HUES48 (cell line): ENCODE results near the gene STK32B.

Source experiments
- H3K27ac ChIP-seq: one replicate; pipeline ENCODE4 v1.7.0; 2013; ENCODE audit warnings: low read depth, low read length, inconsistent platforms
- H3K27me3 ChIP-seq: 2 replicates; pipeline ENCODE4 v1.6.1; 2013; ENCODE audit warnings: mild to moderate bottlenecking, low read length; ENCODE audit not compliant: control insufficient read depth, insufficient read depth
- H3K36me3 ChIP-seq: 2 replicates; pipeline ENCODE4 v1.6.1; 2013; ENCODE audit warnings: low read length; ENCODE audit not compliant: control insufficient read depth, insufficient read depth
- H3K4me1 ChIP-seq: 2 replicates; pipeline ENCODE4 v1.6.1; 2013; ENCODE audit warnings: mild to moderate bottlenecking, low read length; ENCODE audit not compliant: control insufficient read depth, insufficient read depth
- H3K4me3 ChIP-seq: 2 replicates; pipeline ENCODE4 v1.5.1; 2013; ENCODE audit warnings: mild to moderate bottlenecking, low read depth, low read length
- H3K9ac ChIP-seq: 2 replicates; pipeline ENCODE4 v1.6.1; 2013; ENCODE audit warnings: mild to moderate bottlenecking, low read depth, low read length, moderate library complexity
- H3K9me3 ChIP-seq: 2 replicates; pipeline ENCODE4 v1.6.1; 2013; ENCODE audit warnings: low read length; ENCODE audit not compliant: control insufficient read depth, insufficient read depth

Gene STK32B

DNA sequence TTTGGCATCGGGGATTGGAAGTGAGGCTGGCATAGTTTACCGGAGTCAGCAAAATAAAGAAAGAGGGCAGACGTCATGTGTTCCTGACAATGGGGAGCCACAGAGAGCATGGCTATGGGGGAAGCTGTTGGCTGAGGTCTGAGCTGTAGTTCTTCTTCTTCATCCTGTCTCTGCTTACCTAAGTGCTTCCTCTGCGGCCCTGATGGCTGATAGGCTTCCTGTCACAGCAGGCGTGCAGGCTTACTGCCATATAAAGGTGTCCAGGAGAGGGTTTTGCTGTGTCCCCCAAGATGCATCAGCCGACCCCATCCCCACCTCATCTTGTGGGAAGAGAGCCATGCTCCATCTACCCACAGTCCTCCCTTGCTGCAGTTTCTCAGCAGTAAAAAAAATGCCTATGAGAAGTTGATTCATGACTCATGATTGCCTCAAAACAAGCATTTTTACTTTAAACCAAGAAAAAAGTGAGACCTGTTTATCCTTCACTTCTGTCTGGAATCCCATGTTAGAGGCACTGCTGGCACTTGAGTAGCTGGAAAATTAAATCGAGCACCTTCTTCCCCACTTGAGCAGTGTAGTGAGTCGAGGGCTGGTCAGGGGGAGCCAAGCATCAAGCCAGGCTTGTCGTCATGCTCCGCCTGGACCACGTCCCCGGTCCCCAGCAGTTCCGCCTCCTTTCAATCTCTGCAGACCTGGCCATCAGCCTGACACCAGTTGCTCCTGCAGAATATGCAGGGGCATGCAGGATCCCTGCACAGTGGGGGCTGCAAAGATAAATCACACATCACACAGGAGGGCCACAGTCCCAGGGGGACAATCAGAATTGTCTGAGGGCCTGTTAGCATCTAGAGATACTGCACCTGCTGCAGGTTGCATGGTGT is 419.3 kb downstream of the STK32B start:
- no peaks in the 10 kb centered on the region for H3K27me3 ChIP-seq
- no peak overlapping the region for H3K27ac ChIP-seq
- no peak overlapping the region for H3K4me3 ChIP-seq
- no peaks in the 10 kb centered on the region for H3K4me1 ChIP-seq
- no peaks in the 10 kb centered on the region for H3K9me3 ChIP-seq
- H3K36me3 ChIP-seq: no peaks in the 10 kb centered on the region
- no peak overlapping the region for H3K9ac ChIP-seq

DNA sequence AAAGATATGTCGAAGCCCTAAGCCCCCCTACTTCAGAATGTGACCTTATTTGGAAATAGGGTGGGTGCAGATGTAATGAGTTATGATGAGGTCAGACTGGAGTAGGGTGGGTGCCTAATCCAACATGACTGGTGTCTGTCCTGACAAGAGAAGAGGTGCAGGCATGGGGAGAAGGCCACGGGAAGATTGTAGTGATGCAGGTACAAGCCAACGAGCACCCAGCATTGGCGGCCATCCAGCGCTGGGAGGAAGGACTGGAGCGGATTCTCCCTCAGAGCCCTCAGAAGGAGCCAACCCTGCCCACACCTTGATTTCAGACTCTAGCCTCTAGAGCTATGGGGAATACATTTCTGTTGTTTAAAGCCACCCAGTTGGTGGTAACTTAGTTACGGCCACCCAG is 419.9 kb downstream of the STK32B start:
- no peaks in the 10 kb centered on the region for H3K36me3 ChIP-seq
- no peak overlapping the region for H3K4me3 ChIP-seq
- no peak overlapping the region for H3K27ac ChIP-seq
- H3K9me3 ChIP-seq: no peaks in the 10 kb centered on the region
- no peak overlapping the region for H3K9ac ChIP-seq
- no peaks in the 10 kb centered on the region for H3K4me1 ChIP-seq
- no peaks in the 10 kb centered on the region for H3K27me3 ChIP-seq

DNA sequence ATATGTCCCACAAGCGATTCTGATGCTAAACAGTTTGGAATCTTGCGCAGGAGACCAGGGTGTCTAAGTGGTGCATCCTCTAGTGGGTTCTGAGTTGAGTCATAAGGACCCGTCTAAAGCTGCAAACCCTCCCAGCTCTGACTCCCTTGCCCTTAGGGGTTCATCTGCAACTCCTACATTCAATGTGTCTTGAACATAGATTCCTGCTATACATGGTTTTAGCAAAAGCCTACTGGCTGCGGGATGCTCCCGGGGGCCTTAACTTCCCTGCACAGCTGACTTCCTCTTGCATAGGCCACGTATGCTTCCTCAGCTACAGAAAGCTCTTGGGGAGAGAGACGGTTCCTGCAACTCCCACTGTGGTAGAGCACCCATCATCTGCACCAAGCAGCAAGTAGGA is 420.4 kb downstream of the STK32B start:
- H3K27me3 ChIP-seq: no peaks in the 10 kb centered on the region
- H3K9ac ChIP-seq: no peak overlapping the region
- H3K36me3 ChIP-seq: no peaks in the 10 kb centered on the region
- H3K27ac ChIP-seq: no peak overlapping the region
- H3K4me3 ChIP-seq: no peak overlapping the region
- no peaks in the 10 kb centered on the region for H3K9me3 ChIP-seq
- no peaks in the 10 kb centered on the region for H3K4me1 ChIP-seq

DNA sequence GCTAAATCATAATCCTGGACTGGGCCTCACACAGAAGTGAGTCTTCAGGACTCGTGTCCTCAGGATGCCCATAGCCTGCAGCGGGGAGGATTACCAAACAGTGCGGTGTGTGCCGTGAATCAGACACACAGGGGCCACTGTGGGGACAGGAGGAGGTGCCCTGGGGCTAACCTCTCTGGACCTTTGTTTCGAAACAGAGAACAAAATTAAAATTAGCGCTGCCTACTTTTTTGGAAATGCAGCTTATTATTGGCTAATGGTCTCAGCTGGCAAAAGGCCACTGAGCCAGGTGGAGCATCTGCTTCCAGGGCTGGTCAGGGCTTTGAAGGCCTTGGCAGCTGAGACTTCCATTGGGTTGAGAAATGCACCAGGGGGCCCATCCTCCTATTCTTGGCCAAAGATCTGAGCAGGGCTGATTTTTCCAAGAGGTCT is 420.9 kb downstream of the STK32B start:
- H3K27ac ChIP-seq: no peak overlapping the region

DNA sequence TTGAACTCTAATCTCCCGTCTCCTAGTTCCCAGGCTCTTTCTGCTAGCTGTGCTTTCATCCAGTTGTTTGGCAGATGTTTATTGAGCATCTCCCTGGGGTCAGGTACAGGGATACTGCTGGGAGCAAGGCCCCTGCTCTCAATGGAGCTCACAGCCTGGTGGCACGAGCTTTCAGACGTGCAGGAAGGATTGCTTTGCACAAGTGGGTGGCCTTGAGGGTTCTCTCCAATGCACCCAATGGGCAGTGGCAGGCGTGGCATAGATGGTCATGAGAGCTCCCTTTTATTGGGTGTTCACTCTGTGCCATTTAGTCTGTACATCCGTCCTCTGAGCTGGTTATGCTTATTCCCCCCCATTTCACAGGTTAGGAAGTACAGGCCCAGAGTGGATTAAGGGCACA is 421.8 kb downstream of the STK32B start:
- Histone ChIP-seq H3K27ac (no peak overlapping the region), H3K36me3 (no peaks in the 10 kb centered on the region), H3K9me3 (no peaks in the 10 kb centered on the region), H3K9ac (no peak overlapping the region), H3K4me1 (peaks cover 4% of the 10 kb centered on the region; the same call in 1 of the 2 replicates), H3K4me3 (no peak overlapping the region), H3K27me3 (no peaks in the 10 kb centered on the region)

More for the DNA sequence above, 420.9 kb downstream of the STK32B start:
- H3K9me3 ChIP-seq: no peaks in the 10 kb centered on the region
- no peaks in the 10 kb centered on the region for H3K4me1 ChIP-seq
- H3K27me3 ChIP-seq: no peaks in the 10 kb centered on the region
- H3K4me3 ChIP-seq: no peak overlapping the region
- H3K9ac ChIP-seq: no peak overlapping the region
- H3K36me3 ChIP-seq: no peaks in the 10 kb centered on the region

DNA sequence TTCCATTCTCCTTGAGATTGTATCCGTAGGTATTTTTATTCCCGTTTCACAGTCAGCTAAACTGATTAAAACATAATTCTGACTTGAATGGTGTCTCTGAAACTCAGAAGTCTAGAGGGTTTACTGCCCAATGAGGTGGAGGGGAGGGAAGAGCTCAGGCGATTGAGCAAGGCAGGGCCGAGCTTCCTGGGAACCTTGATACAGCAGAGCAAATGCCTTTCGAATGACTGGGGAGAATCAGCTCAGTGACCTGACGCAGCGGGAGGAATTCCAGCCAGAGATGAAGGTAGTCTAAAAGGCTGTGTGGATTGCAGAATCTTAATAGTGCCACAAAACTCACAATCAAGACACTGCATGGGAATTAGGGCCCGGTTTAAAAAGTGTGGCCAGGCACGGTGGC is 423.5 kb downstream of the STK32B start:
- no peak overlapping the region for H3K4me3 ChIP-seq
- H3K9me3 ChIP-seq: no peaks in the 10 kb centered on the region
- H3K9ac ChIP-seq: no peak overlapping the region
- H3K36me3 ChIP-seq: no peaks in the 10 kb centered on the region
- peaks cover 4% of the 10 kb centered on the region; the same call in 1 of the 2 replicates for H3K4me1 ChIP-seq
- no peaks in the 10 kb centered on the region for H3K27me3 ChIP-seq
- H3K27ac ChIP-seq: no peak overlapping the region

DNA sequence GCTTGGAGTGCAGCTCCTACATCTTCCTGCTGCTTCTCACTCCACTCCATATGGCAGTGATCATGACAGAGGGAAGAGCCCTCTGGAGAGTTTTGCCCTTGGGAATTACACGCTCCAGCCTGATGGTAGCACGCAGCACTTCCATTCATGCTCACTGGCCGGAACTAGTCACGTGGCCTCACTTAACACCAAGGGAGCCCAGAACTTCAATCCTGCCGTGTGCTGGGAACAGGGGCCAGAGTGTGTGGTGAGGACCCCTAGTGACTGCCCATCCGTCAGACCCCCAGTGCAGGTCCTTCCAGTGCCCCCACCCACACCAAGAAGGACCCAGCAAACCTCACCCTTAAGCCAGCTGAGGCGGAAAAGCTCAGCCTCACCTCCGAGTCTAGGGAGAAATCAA is 426.3 kb downstream of the STK32B start:
- H3K9ac ChIP-seq: no peak overlapping the region

DNA sequence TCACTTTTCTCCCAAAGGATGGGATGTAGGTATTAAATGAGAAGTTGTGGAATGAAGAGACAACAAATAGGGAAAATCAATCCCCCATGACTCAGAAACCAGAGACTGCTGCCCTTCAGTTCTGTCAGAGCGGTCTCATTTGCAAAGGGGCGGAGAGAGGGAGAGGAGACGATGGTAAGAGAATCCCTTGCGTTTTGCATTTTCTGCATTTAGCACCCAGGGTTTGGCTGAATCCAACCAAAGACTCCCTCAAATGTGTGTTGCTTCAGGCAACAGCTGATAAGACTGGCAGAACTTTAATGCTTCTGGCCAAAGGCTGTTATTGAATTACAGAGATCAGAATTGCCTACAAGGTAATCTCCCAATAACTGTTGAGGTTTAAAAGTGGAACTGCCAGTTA is 426.9 kb downstream of the STK32B start:
- Histone ChIP-seq H3K27me3 (no peaks in the 10 kb centered on the region), H3K36me3 (no peaks in the 10 kb centered on the region), H3K9ac (no peak overlapping the region), H3K9me3 (no peaks in the 10 kb centered on the region), H3K27ac (no peak overlapping the region), H3K4me3 (no peak overlapping the region), H3K4me1 (peaks cover 4% of the 10 kb centered on the region; the same call in 1 of the 2 replicates)

More for the DNA sequence above, 426.3 kb downstream of the STK32B start:
- H3K4me3 ChIP-seq: no peak overlapping the region
- H3K36me3 ChIP-seq: no peaks in the 10 kb centered on the region
- H3K27me3 ChIP-seq: no peaks in the 10 kb centered on the region
- no peaks in the 10 kb centered on the region for H3K9me3 ChIP-seq
- H3K4me1 ChIP-seq: peaks cover 4% of the 10 kb centered on the region; the same call in 1 of the 2 replicates
- H3K27ac ChIP-seq: no peak overlapping the region

DNA sequence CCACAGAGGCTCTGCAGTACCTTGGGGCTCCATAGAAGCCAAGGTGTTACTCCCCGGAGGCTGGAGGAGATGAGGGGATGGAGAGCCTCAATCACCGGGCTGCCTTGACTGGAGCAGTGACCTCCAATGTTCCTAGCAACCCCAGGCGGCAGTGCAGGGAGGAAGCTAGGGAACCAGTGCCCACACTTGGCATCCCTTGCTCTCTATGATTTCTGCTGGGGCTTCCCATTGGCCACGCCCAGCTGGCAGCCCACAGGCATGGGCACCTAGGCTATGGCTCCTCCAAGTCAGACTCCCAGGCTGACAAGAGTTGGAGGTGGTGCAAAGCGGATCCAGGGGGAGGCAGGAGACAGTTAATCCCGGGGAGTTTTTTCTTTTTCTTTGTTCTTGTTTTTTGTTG is 427.4 kb downstream of the STK32B start:
- Histone ChIP-seq H3K4me1 (peaks cover 4% of the 10 kb centered on the region; the same call in 1 of the 2 replicates), H3K36me3 (no peaks in the 10 kb centered on the region), H3K27me3 (no peaks in the 10 kb centered on the region), H3K9me3 (no peaks in the 10 kb centered on the region), H3K9ac (no peak overlapping the region), H3K4me3 (no peak overlapping the region), H3K27ac (no peak overlapping the region)

DNA sequence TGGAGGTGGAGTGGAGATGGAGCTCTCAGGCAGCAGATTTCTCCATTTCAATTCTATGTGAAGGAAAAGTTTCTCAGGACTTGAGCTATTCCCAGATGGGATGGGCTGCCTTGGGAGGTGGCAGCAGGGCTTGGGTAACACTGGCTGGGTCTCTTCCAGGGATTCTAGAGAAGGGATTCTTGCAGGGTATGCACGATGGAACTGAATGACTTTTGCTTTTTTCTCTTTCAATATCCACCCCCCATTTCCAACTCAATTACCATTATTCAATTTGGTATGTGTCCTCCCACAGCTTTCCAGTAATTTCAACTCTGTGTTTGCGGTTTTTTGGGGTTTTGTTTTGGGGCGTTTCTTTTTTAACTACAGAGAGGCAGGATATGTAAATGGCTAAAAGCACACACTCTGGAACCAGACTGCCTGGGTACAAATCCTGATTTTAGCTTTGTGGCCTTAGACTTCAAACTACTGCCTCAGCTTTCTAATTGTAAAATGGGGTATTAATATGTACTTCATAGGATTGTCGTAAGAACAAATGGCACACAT is 428.3 kb downstream of the STK32B start:
- H3K9ac ChIP-seq: no peak overlapping the region
- H3K36me3 ChIP-seq: no peaks in the 10 kb centered on the region
- H3K4me3 ChIP-seq: no peak overlapping the region
- no peaks in the 10 kb centered on the region for H3K9me3 ChIP-seq
- no peaks in the 10 kb centered on the region for H3K27me3 ChIP-seq
- peaks cover 4% of the 10 kb centered on the region; the same call in 1 of the 2 replicates for H3K4me1 ChIP-seq
- no peak overlapping the region for H3K27ac ChIP-seq

DNA sequence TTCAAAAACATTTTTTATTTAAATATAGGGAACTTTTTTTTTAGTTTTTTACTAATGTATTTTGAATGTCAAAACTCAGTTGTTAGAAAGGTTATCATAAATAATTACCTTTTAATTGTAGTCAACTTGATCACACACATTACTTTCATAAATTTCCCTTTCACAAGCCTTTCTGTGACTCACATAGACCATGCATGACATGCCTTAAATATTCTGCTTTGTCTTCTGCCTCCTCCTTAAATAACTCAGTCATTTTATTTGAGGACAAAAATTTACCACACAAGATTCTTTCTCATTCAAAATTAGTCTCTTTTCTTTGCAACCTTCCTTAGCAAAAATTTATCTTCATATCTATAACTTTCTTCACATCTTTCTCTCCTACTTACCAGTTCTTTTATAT is 437.1 kb downstream of the STK32B start:
- Histone ChIP-seq H3K9ac (no peak overlapping the region), H3K4me1 (no peaks in the 10 kb centered on the region), H3K4me3 (no peak overlapping the region), H3K27ac (no peak overlapping the region), H3K9me3 (peaks cover 28% of the 10 kb centered on the region; the same call in 1 of the 2 replicates), H3K27me3 (no peaks in the 10 kb centered on the region), H3K36me3 (no peaks in the 10 kb centered on the region)
